Measurements from ENCODE around the gene DCP1B.
A peak's percentile ranks its signal among the peaks of the same experiment; 100 is the strongest.

Gene DCP1B

DNA sequence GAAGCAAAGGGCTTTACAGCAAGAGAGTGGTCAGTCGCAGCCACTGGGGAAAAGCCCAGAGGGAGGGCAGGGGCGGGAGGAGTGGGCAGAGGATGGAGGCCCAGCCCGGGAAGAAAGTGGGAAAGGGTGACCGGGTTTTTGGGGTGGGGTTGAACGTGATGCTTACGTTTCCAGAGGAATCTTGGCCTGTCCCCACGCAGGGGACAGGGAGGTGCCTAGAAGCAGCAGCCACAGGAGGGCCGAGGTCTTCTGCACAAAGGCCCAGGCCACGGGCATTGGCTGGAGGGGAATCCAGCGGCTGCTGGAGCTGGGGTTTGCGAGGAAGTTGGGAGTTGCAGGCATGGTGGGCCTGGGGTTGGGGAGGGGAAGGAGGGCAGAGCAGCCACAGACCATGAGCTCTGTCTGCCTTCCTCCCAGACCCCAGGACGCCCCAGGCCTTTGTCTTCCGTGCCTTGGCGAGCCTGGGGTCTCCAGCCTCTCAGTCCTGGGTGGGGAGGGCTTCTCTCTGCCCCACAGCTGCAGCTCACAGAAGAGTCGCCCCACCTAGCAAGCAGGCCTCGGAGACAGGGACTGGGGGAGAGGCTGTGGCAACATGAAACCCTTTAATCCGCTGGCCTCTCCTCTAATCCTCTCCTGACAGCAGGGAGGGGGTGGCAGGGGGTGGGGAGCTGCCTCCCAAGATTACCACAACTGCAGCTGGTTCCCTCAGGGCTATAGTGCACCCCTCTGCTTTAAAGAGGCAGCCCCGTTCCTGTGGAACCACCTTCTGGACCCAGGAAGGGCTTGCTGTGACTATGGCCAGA, 86.0 kb downstream of the DCP1B start, which contains the start of gene CACNA2D4:
Gene CACNA2D4 (minus strand): TSS at position 572 of the 803 bp plus-strand sequence. CDS start 179 bp downstream, at position 393.
- DNase-seq = no peak

- no peak for DNase-seq
These were observed 86.8 kb downstream of the DCP1B start for GRCh38 chr12:1917172-1918070.

GRCh38 chr12:1916371-1917171, 87.7 kb downstream of the DCP1B start:
- no peak for DNase-seq

DNA sequence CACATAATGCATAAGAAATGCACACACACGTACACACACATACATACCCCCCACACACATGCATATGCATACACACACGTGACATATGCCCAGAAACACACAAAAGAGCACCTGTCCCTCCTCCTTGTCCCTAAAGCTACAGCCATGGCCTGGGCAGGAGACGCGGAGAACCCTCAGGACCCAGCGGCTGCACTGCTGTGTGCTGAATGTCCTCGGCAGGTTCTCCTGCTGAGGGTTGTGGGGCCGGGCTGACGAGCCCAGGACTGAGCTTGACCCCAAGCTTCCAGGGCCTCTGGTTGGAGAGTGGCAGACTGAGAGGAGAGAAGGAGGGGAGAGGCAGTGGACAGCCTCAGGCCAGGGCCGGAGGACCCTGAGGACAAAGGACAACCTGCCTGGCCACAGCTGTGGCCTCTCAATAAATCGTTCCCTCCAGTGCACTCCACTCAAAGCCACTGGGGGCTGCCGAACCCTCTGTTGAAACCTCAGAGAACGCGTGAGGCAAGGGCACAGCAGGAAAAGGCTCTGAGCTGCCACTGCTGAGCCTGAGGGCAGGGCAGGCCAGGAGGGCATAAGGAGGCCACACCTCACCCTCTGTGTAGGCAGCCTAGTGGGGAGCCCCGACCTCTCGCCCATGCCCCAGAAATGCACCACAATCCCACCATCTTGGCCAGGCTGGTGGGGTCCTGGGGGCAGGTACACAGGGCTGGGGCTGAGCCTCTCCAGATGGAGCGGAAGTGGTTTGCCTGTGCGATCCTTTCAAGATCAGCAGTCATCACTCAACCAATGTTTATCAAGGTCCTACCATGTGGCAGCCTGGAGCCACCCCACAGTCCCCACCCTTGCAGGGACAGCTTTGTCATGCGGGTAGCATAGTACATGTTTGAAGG, 88.9 kb downstream of the DCP1B start:
- no peak for DNase-seq

- DNase-seq = no peak
These were observed 89.9 kb downstream of the DCP1B start for GRCh38 chr12:1914114-1914911.

- no peak for DNase-seq
These were observed 90.7 kb downstream of the DCP1B start for GRCh38 chr12:1913377-1914113.

- DNase-seq = no peak
These were observed 91.5 kb downstream of the DCP1B start for GRCh38 chr12:1912580-1913376.

DNA sequence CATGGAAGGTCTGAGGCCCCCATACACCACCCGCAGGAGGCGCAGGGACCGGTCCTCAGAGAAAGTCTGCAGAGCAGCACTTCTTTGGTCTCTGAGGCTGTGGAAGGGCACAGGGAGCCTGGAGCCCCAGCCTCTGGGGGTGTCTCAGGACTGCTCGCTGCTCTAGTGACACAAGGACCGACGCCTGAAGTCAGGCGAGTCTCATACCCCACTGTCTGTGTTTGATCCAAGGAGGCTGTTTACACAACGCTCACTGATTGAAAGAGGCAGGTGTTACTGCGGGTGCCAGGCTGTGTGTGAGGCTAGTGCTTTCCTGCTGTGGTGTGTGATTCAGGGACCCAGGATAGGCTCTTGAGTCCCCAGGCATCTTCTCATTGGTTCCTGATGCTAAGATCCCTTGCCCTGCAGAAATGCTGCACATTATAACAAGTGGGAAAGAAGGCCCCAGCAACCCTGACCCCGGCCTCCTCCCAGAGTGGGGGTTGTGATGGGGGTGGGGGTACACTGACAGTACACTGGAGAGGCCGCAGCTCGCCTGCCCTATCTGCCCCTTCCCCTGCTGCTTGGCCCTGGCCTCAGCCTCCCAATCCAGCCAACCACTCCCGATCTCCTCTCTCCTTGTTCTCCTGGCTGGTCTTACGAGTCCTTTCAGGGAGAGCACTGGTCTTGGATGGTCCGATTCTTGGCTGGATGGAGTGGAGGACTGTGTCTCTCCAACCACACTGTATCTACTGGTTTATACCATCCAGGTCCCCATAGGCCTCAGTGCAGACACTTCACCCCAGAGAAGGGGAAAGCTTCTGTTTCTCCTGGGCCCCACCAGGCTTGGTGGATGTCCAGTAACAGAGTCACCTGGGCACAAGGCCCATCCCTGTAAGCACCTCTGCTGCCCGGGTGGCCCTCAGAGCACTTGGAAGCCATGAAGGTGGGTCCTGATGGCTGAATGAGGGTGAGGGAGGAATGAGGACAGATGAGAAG, 92.4 kb downstream of the DCP1B start:
- DNase-seq = no peak

DNA sequence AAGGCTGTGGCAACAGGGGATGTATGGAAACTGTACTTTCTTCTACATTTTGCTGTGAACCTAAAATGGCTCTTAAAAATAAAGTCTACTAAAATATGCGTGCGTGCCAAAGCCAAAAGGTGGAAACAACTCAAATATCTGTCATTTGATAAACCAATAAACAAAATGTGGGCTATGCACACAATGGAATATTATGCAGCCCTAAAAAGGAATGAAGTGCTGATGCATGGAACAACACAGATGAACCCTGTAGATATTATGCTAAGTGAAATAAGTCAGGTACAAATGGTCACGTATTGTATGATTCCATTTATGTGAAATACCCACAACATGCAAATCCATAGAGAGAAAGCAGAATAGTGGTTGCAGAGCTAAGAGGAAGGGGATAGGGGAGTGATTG, 93.8 kb downstream of the DCP1B start:
- no peak for DNase-seq

- DNase-seq = no peak
These were observed 95.5 kb downstream of the DCP1B start for GRCh38 chr12:1908758-1909157.

- peak; percentile 29 to 39 for DNase-seq
These were observed 96.3 kb downstream of the DCP1B start for GRCh38 chr12:1907652-1908611.

- no peak for DNase-seq
These were observed 97.7 kb downstream of the DCP1B start for GRCh38 chr12:1906579-1906978.

- DNase-seq = no peak
These were observed 99.4 kb downstream of the DCP1B start for GRCh38 chr12:1904875-1905274.

DNA sequence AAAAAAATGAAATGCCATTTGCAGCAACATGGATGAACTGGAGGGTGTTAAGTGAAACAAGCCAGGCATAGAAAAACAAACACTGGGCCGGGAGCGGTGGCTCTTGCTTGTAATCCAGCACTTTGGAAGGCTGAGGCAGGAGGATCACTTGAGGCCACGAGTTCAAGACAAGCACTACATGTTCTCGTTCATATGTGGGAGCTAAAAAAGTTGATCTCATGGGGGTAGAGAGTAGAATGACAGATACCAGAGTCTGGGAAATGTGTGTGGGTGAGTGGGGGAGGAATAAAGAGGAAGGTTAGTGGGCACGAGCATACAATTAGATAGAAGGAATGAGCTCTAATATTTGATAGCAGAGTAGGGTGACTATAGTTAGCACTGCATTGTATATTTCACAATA, 107.3 kb downstream of the DCP1B start:
- no peak for DNase-seq
